Measurements from ENCODE around the gene NUDT4.

The NUDT4 gene

GRCh38 chr12:93351726-93352125 lies 26.0 kb upstream of the NUDT4 start:
- H3K4me3 ChIP-seq (replicated peaks; ENCODE audit: low read depth, low read length): no peak overlapping the region
- TF ChIP-seq, protein P1, sequence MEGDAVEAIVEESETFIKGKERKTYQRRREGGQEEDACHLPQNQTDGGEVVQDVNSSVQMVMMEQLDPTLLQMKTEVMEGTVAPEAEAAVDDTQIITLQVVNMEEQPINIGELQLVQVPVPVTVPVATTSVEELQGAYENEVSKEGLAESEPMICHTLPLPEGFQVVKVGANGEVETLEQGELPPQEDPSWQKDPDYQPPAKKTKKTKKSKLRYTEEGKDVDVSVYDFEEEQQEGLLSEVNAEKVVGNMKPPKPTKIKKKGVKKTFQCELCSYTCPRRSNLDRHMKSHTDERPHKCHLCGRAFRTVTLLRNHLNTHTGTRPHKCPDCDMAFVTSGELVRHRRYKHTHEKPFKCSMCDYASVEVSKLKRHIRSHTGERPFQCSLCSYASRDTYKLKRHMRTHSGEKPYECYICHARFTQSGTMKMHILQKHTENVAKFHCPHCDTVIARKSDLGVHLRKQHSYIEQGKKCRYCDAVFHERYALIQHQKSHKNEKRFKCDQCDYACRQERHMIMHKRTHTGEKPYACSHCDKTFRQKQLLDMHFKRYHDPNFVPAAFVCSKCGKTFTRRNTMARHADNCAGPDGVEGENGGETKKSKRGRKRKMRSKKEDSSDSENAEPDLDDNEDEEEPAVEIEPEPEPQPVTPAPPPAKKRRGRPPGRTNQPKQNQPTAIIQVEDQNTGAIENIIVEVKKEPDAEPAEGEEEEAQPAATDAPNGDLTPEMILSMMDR (IDR thresholded peaks at IDR 0.05; ENCODE audit: insufficient read depth, low read length, poor library complexity, severe bottlenecking): no peak
- no peak for DNase-seq (ENCODE audit: extremely low read depth, insufficient read length)
- no peaks in the 10 kb centered on the region for H3K36me3 ChIP-seq (ENCODE audit: control insufficient read depth, insufficient read depth, low read length)
- no peaks in the 10 kb centered on the region for H3K27me3 ChIP-seq (replicated peaks; ENCODE audit: control insufficient read depth, insufficient read depth, low read length)

- no peak overlapping the region for H3K4me3 ChIP-seq (replicated peaks; ENCODE audit: low read depth, low read length)
- no peaks in the 10 kb centered on the region for H3K27me3 ChIP-seq (replicated peaks; ENCODE audit: control insufficient read depth, insufficient read depth, low read length)
- TF ChIP-seq, protein P1 (IDR thresholded peaks at IDR 0.05; ENCODE audit: insufficient read depth, low read length, poor library complexity, severe bottlenecking): no peak
- no peak for DNase-seq (ENCODE audit: extremely low read depth, insufficient read length)
- H3K36me3 ChIP-seq (ENCODE audit: control insufficient read depth, insufficient read depth, low read length): no peaks in the 10 kb centered on the region
Observed at GRCh38 chr12:93352321-93352720, 25.4 kb upstream of the NUDT4 start.

DNA sequence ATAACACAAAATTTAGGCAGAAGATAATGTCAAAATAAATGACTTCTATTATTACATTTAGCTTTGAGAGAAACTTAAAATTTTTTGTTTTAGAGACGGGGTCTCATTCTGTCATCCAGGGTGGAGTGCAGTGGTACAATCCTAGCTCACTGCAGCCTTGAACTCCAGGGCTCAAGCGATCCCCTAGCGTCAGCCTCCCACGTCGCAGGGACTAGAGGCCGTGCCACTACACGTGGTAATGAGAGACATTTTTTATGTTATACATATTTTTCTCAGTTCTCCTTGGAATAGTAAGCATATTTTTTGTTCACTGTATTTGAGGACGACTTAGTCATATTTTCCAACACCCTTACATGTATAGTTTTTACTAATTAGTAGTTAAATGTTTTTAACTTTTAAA lies 21.5 kb upstream of the NUDT4 start:
- Histone ChIP-seq H3K4me3 (replicated peaks; ENCODE audit: low read depth, low read length) (no peak overlapping the region), H3K27me3 (replicated peaks; ENCODE audit: control insufficient read depth, insufficient read depth, low read length) (no peaks in the 10 kb centered on the region), H3K36me3 (ENCODE audit: control insufficient read depth, insufficient read depth, low read length) (no peaks in the 10 kb centered on the region)
- TF ChIP-seq, protein P1 (IDR thresholded peaks at IDR 0.05; ENCODE audit: insufficient read depth, low read length, poor library complexity, severe bottlenecking): no peak
- no peak for DNase-seq (ENCODE audit: extremely low read depth, insufficient read length)

DNA sequence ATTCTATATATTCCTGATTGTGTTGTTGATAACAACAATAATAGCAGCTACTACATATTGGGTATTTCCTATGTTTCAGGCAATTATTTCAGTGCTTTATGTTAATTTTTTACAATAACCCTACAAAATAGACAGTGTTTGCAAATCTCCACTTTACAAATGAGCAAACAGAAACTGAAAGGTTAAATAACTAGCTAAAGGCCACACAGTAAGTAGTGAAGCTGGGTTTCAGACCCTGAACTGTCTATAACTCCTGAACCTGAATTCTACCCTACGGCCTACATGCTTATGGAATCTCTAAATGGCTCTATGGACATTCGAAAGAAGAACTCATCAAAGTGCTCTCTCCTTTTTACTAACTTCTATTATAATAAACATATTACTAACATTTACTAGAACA lies 19.7 kb upstream of the NUDT4 start:
- TF ChIP-seq, protein P1 (IDR thresholded peaks at IDR 0.05; ENCODE audit: insufficient read depth, low read length, poor library complexity, severe bottlenecking): no peak
- H3K36me3 ChIP-seq (ENCODE audit: control insufficient read depth, insufficient read depth, low read length): no peaks in the 10 kb centered on the region
- H3K4me3 ChIP-seq (replicated peaks; ENCODE audit: low read depth, low read length): no peak overlapping the region
- no peaks in the 10 kb centered on the region for H3K27me3 ChIP-seq (replicated peaks; ENCODE audit: control insufficient read depth, insufficient read depth, low read length)
- DNase-seq (ENCODE audit: extremely low read depth, insufficient read length): no peak

DNA sequence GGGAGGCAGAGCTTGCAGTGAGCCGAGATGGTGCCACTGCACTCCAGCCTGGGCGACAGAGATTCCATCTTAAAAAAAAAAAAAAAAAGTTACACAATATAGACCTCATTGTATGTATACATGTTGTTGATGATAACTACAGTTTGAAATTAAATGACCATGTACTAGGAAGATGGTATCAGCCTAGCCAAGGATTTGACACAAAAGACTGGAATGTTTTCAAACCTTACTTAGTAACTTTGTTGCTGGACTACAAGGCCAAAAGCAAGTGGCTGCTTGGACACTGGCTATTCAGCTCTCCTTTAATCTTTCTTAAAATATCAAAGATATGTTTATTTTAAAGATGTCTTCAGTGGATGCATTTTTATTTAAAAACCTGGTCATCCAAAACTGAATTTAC lies 18.9 kb upstream of the NUDT4 start:
- no peak overlapping the region for H3K4me3 ChIP-seq (replicated peaks; ENCODE audit: low read depth, low read length)
- TF ChIP-seq, protein P1 (IDR thresholded peaks at IDR 0.05; ENCODE audit: insufficient read depth, low read length, poor library complexity, severe bottlenecking): no peak
- no peaks in the 10 kb centered on the region for H3K27me3 ChIP-seq (replicated peaks; ENCODE audit: control insufficient read depth, insufficient read depth, low read length)
- H3K36me3 ChIP-seq (ENCODE audit: control insufficient read depth, insufficient read depth, low read length): no peaks in the 10 kb centered on the region
- no peak for DNase-seq (ENCODE audit: extremely low read depth, insufficient read length)

GRCh38 chr12:93360688-93361087 lies 17.0 kb upstream of the NUDT4 start:
- DNase-seq (ENCODE audit: extremely low read depth, insufficient read length): no peak
- no peak overlapping the region for H3K4me3 ChIP-seq (replicated peaks; ENCODE audit: low read depth, low read length)
- H3K27me3 ChIP-seq (replicated peaks; ENCODE audit: control insufficient read depth, insufficient read depth, low read length): no peaks in the 10 kb centered on the region
- TF ChIP-seq, protein P1 (IDR thresholded peaks at IDR 0.05; ENCODE audit: insufficient read depth, low read length, poor library complexity, severe bottlenecking): no peak
- no peaks in the 10 kb centered on the region for H3K36me3 ChIP-seq (ENCODE audit: control insufficient read depth, insufficient read depth, low read length)

All from GM06990 (cell line).